SK-N-SH (cell line): ENCODE data around the gene ZNF827. TPM values are rescaled to one million over a fixed set of nuclear protein-coding genes. Genes with fewer than 3 reads are reported as not detected.

ENCODE experiments used
- CTCF ChIA-PET: fragments of 300-600, 350-600 bp; formaldehyde crosslinking; extraction: SDS; loops from one replicate; lab custom pipeline; 2021; lab: Yijun Ruan, JAX
- POLR2A ChIA-PET: fragments of 350-600 bp; sonication (Branson Sonifier 250); formaldehyde crosslinking; extraction: SDS; loops from one replicate; lab custom pipeline; 2020; ENCODE audit warnings: antibody characterized with exemption, inconsistent platforms; lab: Yijun Ruan, JAX
- DNase-seq: peaks from one replicate; pipeline ENCODE4 v3.0.0; 2012
- H2AFZ ChIP-seq: fragments of 200-600 bp; sonication (generic); 2 replicates; pipeline ENCODE4 v1.8.1; 2016; ENCODE audit warnings: antibody characterized with exemption, mild to moderate bottlenecking, low read depth
- H3F3A ChIP-seq: fragments of 200-600 bp; sonication (generic); replicated peaks from 2 replicates; pipeline ENCODE3; 2016; ENCODE audit warnings: antibody characterized with exemption, mild to moderate bottlenecking; ENCODE audit not compliant: insufficient read depth
- H3K27ac ChIP-seq, 2 experiments: fragments of 200-500 bp in 1 of 2; fragments of 200-600 bp in 1 of 2; sonication (Bioruptor generic) in 1 of 2; sonication (generic), shearing (Covaris generic) in 1 of 2; 2 replicates each; pipeline versions ENCODE4 v1.5.1 to v1.6.1; 2014 to 2016; ENCODE audit warnings: low read depth in 2 of 2, inconsistent platforms in 1 of 2, low read length in 1 of 2, mild to moderate bottlenecking in 1 of 2, mixed read lengths in 1 of 2
- H3K27me3 ChIP-seq: fragments of 200-600 bp; sonication (generic), shearing (Covaris generic); 2 replicates; pipeline ENCODE4 v1.6.1; 2016; ENCODE audit warnings: mixed run types; ENCODE audit not compliant: insufficient read depth
- H3K36me3 ChIP-seq, 2 experiments: fragments of 200-500 bp in 1 of 2; fragments of 200-600 bp in 1 of 2; sonication (Bioruptor generic) in 1 of 2; sonication (generic) in 1 of 2; replicated peaks in 1 of 2; 2 replicates each; pipeline versions ENCODE3 to v1.5.1; 2014 to 2016; ENCODE audit warnings: low read length in 1 of 2, mild to moderate bottlenecking in 1 of 2; ENCODE audit not compliant: insufficient read depth in 2 of 2, control insufficient read depth in 1 of 2
- H3K4me1 ChIP-seq, 2 experiments: fragments of 200-500 bp in 1 of 2; fragments of 200-600 bp in 1 of 2; sonication (Bioruptor generic) in 1 of 2; sonication (generic), shearing (Covaris generic) in 1 of 2; 2 replicates each; pipeline versions ENCODE4 v1.5.1 to v1.6.1; 2014 to 2016; ENCODE audit warnings: low read depth in 1 of 2, low read length in 1 of 2, mixed run types in 1 of 2; ENCODE audit not compliant: insufficient read depth in 2 of 2, control insufficient read depth in 1 of 2
- H3K4me2 ChIP-seq: fragments of 200-600 bp; sonication (generic), shearing (Covaris generic); 2 replicates; pipeline ENCODE4 v1.6.1; 2017; ENCODE audit warnings: mixed run types
- H3K4me3 ChIP-seq, 2 experiments: fragments of 200-500 bp in 1 of 2; fragments of 200-600 bp in 1 of 2; sonication (Bioruptor generic) in 1 of 2; sonication (generic), shearing (Covaris generic) in 1 of 2; 2 replicates each; pipeline versions ENCODE4 v1.5.1 to v1.8.1; 2014 to 2016; ENCODE audit warnings: low read depth in 2 of 2, inconsistent platforms in 1 of 2, low read length in 1 of 2, mild to moderate bottlenecking in 1 of 2, mixed read lengths in 1 of 2, moderate library complexity in 1 of 2
- H3K79me2 ChIP-seq: fragments of 200-600 bp; sonication (generic); 2 replicates; pipeline ENCODE4 v1.8.1; 2017; ENCODE audit warnings: mild to moderate bottlenecking; ENCODE audit not compliant: insufficient read depth
- H3K9ac ChIP-seq: fragments of 200-600 bp; sonication (generic); 2 replicates; pipeline ENCODE4 v1.6.1; 2017; ENCODE audit warnings: mixed run types
- H3K9me2 ChIP-seq: fragments of 200-600 bp; sonication (generic); 2 replicates; pipeline ENCODE4 v1.6.1; 2017; ENCODE audit warnings: mixed run types
- H3K9me3 ChIP-seq: fragments of 200-600 bp; sonication (generic); 2 replicates; pipeline ENCODE4 v1.6.1; 2017; ENCODE audit warnings: mixed run types, mild to moderate bottlenecking, moderate library complexity
- H4K20me1 ChIP-seq: fragments of 200-600 bp; sonication (generic); 2 replicates; pipeline ENCODE4 v1.6.1; 2017; ENCODE audit warnings: mild to moderate bottlenecking, mixed run types; ENCODE audit not compliant: insufficient read depth
- ELF1 ChIP-seq: IDR thresholded peaks from 2 replicates; pipeline ENCODE4 v1.4.0; 2012
- EZH2phosphoT487 ChIP-seq: fragments of 200-600 bp; sonication (generic); IDR thresholded peaks from 2 replicates; pipeline ENCODE4 v1.6.1; 2017; ENCODE audit warnings: low read depth, mixed run types, mild to moderate bottlenecking, antibody characterized with exemption, moderate library complexity, borderline replicate concordance
- FOSL2 ChIP-seq: IDR thresholded peaks from 2 replicates; pipeline ENCODE4 v1.4.0; 2012; ENCODE audit warnings: low read depth, mild to moderate bottlenecking, moderate library complexity, borderline replicate concordance
- FOXM1 ChIP-seq: IDR thresholded peaks from 2 replicates; pipeline ENCODE4 v1.4.0; 2012; ENCODE audit warnings: low read depth, mild to moderate bottlenecking
- GABPA ChIP-seq: IDR thresholded peaks from 2 replicates; pipeline ENCODE4 v1.4.0; 2012; ENCODE audit warnings: low read depth, mild to moderate bottlenecking
- GATA2 ChIP-seq: sonication (generic); formaldehyde crosslinking; IDR thresholded peaks from 2 replicates; pipeline ENCODE4 v1.5.0; 2020; ENCODE audit warnings: mild to moderate bottlenecking, missing genetic modification reagents
- MXI1 ChIP-seq: IDR thresholded peaks from 2 replicates; pipeline ENCODE4 v1.6.1; 2012; ENCODE audit warnings: mild to moderate bottlenecking, low read depth, low read length, improper control_type of control experiment
- NFIC ChIP-seq: IDR thresholded peaks from 2 replicates; pipeline ENCODE4 v1.4.0; 2012; ENCODE audit warnings: borderline replicate concordance
- NRF1 ChIP-seq: IDR thresholded peaks from 2 replicates; pipeline ENCODE4 v1.6.1; 2012; ENCODE audit warnings: low read depth, mild to moderate bottlenecking, low read length
- RCOR1 ChIP-seq: fragments of 150-350 bp; IDR thresholded peaks from 2 replicates; pipeline ENCODE4 v1.6.1; 2017; ENCODE audit warnings: antibody characterized with exemption, low read length
- SMC3 ChIP-seq: IDR thresholded peaks from 2 replicates; pipeline ENCODE4 v1.6.1; 2012; ENCODE audit warnings: low read depth, low read length, improper control_type of control experiment
- TEAD4 ChIP-seq: IDR thresholded peaks from 2 replicates; pipeline ENCODE4 v1.4.0; 2012; ENCODE audit warnings: mild to moderate bottlenecking, borderline replicate concordance; ENCODE audit not compliant: insufficient read depth
- WGBS: methylation state at CpG from one replicate; pipeline ENCODE4 v1.1.6; 2017; ENCODE audit warnings: low lambda C conversion rate; 5-methylcytosine and 5-hydroxymethylcytosine counted together
- polyA plus RNA-seq, 3 experiments: library from polyadenylated mRNA; depleted of rRNA; stranded (reverse); fragments of >200 nt; gene quantifications; 2 replicates each; pipeline ENCODE4 v1.2.3, GENCODE V29; 2012
- TF ChIP-seq, protein P1 (sequence below): IDR thresholded peaks from 2 replicates; pipeline ENCODE4 v1.6.1; 2012; ENCODE audit warnings: mild to moderate bottlenecking, low read depth, low read length, moderate library complexity

The ZNF827 gene
- polyA plus RNA-seq, 1 of the 3 experiments (the other 2 are of a cell fraction): 23.2 TPM

DNA sequence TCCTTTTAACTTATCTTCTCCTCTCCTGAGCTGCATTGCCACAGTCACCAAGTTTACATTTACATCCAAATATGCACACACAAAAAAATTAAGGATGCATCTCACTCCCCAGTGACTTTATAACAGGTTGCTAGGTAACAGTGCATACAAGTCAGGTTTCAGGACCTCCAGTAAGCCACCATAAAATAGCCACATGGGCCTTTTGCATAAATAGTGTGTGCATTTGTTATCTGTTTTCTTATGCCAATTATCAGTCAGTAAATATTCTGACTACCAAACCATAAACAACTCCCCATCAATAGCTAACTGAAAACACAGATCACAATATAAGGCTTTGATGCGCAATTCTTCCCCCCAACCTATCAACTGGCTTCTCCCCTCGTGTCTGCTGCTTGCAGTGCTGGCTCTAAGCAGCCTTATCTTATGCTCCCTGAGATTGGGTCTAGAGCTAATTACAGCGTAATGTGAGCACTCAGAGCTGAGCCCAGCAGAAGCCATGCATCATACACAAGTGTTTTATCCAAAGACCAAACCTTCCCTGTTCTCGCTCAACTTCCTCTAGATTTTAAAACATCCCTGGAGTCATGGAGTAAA, 55.4 kb downstream of the ZNF827 start (continued):
- no peak for TF ChIP-seq EZH2phosphoT487

- no peak overlapping the region for H3K9ac ChIP-seq
- no peaks in the 10 kb centered on the region for H3K27me3 ChIP-seq
- H4K20me1 ChIP-seq: no peaks in the 10 kb centered on the region
- H2AFZ ChIP-seq: no peak overlapping the region
- peaks cover 43% of the 10 kb centered on the region; the same call in 1 of the 2 replicates for H3K79me2 ChIP-seq
- H3K4me2 ChIP-seq: no peak overlapping the region
- no peak overlapping the region for H3K4me3 ChIP-seq
- peaks cover 8 to 10% of the 10 kb centered on the region in 2 experiments; a peak in 3 of 4 replicates for H3K4me1 ChIP-seq
- no peak overlapping the region for H3K27ac ChIP-seq
- peaks cover 33 to 34% of the 10 kb centered on the region in 2 experiments for H3K36me3 ChIP-seq
- 97% methylated on average over 6 of the region's 7 CpGs for WGBS
- no peaks in the 10 kb centered on the region for H3K9me2 ChIP-seq
- TF ChIP-seq SMC3: no peak
- TF ChIP-seq EZH2phosphoT487: no peak
- TF ChIP-seq RCOR1: no peak
- no peak for TF ChIP-seq FOSL2
- TF ChIP-seq ELF1: no peak
- TF ChIP-seq NFIC: no peak
- TF ChIP-seq GABPA: no peak
- TF ChIP-seq NRF1: no peak
- no peak for TF ChIP-seq FOXM1
- no peak for TF ChIP-seq MXI1
- TF ChIP-seq TEAD4: no peak
- DNase-seq: no peak
- H3K9me3 ChIP-seq: no peaks in the 10 kb centered on the region
- no peaks in the 10 kb centered on the region for H3F3A ChIP-seq
- CTCF ChIA-PET: interaction anchor here (0.6 to 2.2 kb wide), 2 partner anchors 13 kb away, joined by 3 to 7 read pairs; no protein-coding TSS in a partner anchor
- POLR2A ChIA-PET: no interaction called here
Observed at GRCh38 chr4:145882604-145883003, 56.0 kb downstream of the ZNF827 start.

GRCh38 chr4:145881989-145882388, 56.6 kb downstream of the ZNF827 start:
- no peaks in the 10 kb centered on the region for H3K9me3 ChIP-seq
- peaks cover 5 to 9% of the 10 kb centered on the region in 2 experiments; a peak in 2 of 4 replicates for H3K4me1 ChIP-seq
- no peaks in the 10 kb centered on the region for H3F3A ChIP-seq
- H3K4me2 ChIP-seq: no peak overlapping the region
- H3K9ac ChIP-seq: no peak overlapping the region
- H4K20me1 ChIP-seq: no peaks in the 10 kb centered on the region
- no peak for TF ChIP-seq FOXM1
- no peak for TF ChIP-seq GATA2
- TF ChIP-seq, protein P1, sequence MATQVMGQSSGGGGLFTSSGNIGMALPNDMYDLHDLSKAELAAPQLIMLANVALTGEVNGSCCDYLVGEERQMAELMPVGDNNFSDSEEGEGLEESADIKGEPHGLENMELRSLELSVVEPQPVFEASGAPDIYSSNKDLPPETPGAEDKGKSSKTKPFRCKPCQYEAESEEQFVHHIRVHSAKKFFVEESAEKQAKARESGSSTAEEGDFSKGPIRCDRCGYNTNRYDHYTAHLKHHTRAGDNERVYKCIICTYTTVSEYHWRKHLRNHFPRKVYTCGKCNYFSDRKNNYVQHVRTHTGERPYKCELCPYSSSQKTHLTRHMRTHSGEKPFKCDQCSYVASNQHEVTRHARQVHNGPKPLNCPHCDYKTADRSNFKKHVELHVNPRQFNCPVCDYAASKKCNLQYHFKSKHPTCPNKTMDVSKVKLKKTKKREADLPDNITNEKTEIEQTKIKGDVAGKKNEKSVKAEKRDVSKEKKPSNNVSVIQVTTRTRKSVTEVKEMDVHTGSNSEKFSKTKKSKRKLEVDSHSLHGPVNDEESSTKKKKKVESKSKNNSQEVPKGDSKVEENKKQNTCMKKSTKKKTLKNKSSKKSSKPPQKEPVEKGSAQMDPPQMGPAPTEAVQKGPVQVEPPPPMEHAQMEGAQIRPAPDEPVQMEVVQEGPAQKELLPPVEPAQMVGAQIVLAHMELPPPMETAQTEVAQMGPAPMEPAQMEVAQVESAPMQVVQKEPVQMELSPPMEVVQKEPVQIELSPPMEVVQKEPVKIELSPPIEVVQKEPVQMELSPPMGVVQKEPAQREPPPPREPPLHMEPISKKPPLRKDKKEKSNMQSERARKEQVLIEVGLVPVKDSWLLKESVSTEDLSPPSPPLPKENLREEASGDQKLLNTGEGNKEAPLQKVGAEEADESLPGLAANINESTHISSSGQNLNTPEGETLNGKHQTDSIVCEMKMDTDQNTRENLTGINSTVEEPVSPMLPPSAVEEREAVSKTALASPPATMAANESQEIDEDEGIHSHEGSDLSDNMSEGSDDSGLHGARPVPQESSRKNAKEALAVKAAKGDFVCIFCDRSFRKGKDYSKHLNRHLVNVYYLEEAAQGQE: no peak
- ChIA-PET POLR2A (no interaction called here), CTCF (interaction anchor here (2.2 kb wide), 1 partner anchor 14 kb away, joined by 7 read pairs; no protein-coding TSS in a partner anchor)
- H3K36me3 ChIP-seq: peaks cover 33 to 34% of the 10 kb centered on the region in 2 experiments
- 91% methylated on average over 5 of the region's 8 CpGs for WGBS
- H3K4me3 ChIP-seq: no peak overlapping the region
- H3K9me2 ChIP-seq: no peaks in the 10 kb centered on the region
- no peaks in the 10 kb centered on the region for H3K27me3 ChIP-seq
- no peak for DNase-seq
- H3K27ac ChIP-seq: no peak overlapping the region
- H2AFZ ChIP-seq: no peak overlapping the region
- H3K79me2 ChIP-seq: peaks cover 49% of the 10 kb centered on the region; the same call in 1 of the 2 replicates
